HG02759 (cell line): ENCODE results near the gene TIMMDC1.

Experiments
- ATAC-seq: cut with Tn5 transposase; IDR thresholded peaks from one replicate; pipeline ENCODE4 v1.9.1; 2021; ENCODE audit warnings: mild to moderate bottlenecking, moderate library complexity; ENCODE audit not compliant: unreplicated experiment

The TIMMDC1 gene, protein sequence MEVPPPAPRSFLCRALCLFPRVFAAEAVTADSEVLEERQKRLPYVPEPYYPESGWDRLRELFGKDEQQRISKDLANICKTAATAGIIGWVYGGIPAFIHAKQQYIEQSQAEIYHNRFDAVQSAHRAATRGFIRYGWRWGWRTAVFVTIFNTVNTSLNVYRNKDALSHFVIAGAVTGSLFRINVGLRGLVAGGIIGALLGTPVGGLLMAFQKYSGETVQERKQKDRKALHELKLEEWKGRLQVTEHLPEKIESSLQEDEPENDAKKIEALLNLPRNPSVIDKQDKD

DNA sequence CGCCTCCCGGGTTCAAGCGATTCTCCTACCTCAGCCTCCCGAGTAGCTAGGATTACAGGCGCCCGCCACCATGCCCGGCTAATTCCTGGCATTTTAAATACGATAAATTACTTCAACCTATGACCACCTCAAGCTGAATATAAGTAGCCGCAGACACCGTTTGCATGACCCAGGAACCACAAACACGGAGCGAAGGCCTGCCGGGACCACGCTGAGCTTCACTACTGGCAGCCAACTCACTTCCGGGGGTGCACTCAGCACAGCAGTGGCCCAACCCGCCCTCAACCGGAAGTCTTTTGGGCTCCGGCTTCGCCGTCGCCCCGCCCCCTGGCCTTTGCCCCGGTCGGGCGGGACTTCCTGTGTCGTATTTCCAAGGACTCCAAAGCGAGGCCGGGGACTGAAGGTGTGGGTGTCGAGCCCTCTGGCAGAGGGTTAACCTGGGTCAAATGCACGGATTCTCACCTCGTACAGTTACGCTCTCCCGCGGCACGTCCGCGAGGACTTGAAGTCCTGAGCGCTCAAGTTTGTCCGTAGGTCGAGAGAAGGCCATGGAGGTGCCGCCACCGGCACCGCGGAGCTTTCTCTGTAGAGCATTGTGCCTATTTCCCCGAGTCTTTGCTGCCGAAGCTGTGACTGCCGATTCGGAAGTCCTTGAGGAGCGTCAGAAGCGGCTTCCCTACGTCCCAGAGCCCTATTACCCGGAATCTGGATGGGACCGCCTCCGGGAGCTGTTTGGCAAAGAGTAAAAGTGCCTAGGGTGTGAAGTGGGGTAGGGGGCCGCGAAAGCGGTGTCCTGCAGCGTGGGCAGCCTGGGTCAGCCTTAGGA, at the start of gene TIMMDC1:
Gene TIMMDC1 (plus strand): TSS at position 362 of the 826 bp plus-strand sequence. CDS start 187 bp downstream, at position 549.
- peak; percentile 99 for ATAC-seq

DNA sequence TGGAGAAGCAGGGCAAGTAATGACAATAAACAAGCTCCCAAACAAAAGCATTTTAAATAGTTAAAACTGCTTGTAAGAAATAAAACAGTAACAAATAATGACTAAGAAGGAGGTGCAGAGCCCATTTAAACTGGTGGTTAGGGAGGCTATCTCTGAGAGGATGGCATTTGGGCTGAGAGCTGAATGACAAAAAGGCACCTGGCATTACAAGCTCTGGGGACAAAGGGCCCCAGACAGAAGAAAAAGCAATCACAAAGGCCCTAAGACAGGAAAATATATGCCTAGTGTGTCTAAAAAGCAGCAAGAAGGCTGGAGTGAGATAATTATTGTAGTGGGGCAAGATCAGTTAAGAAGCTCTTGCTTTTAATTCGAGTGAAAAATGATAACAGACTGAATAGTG, 44.5 kb upstream of the TIMMDC1 start:
- no peak for ATAC-seq

DNA sequence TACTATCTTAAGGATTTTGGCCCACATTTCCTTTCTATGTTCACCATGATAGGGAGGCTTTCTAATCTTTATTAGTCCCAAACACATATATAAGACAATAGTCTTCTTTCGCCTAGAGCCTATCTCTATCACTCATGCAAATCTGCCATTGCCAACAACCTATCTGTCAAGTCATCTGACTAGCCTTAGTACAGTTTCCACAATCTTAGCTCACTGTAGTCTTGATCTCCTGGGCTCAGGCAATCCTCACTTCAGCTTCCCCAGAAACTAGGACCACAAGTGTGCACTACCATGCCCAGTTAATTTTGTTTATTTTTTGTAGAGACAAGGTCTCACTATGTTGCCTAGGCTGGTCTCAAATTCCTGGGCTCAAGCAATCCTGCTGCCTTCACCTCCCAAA, 41.9 kb upstream of the TIMMDC1 start:
- ATAC-seq, result no peak

DNA sequence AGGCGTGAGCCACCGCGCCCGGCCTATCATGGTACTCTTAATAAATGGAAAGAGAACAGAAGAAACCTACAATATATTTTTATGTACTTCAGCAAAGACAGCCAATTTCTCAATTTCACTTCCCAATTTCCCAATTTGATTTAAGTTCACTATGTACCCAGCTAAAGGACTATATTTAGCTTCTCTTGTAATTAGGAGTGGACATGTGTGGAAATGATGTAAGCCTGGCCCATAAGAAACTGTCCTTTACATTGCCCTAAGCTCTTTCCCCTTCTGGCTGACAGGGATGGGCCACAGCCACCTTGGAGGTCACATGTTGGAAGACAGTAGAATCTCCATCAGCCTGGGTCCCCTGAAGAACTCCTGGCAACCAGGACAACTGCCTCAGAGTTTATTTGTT, 41.1 kb upstream of the TIMMDC1 start:
- no peak for ATAC-seq

DNA sequence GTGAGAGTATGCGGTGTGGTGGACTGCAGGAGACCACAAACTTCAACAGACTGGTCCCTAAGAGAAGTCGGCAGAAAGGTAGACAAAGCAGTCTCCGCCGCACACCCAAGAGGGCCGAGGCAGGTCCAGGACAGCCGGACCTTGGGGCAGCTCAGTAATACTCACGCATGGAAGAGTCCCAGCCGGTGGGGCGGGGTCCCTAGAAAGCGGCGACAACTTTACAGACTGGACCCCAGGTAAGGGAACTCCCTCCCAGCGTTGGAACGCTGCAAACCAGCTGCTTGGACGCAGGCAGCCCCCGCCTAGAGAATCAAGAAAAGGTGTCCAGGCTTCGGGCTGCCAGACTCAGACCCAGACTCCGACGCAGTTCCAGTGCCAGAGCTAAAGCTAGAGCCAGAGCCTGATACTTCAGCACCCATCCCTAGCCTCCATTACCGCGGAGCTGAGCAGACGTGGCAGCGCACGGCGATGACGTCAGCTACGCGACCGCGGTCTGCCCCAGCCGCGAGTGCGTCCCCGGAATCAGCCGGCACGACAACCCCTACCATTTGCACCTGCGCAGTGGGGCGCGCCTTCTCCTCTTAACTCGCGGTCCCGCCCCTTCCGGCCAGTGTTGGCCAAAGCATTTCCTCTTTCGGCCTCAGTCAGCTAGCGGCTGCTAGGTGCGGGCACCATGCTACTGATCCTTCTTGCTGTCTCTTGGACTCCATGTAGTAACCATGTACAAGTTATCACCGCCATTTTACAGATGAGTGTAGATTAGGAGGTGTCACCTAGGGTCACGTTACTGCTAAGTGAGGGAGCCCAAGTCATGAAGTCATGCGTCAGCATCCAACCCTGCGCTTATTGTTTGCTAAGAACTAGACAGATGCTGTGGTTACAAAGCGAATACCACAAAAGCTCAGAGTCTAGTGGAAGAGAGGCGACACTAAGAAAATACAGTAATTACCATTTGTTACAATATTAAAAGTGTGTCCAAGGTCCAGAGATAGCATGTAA, 34.9 kb upstream of the TIMMDC1 start, which contains the start of gene TMEM39A:
Gene TMEM39A (minus strand): TSS at position 445 of the 999 bp plus-strand sequence. CDS start 1,541 bp downstream, outside the sequence.
- ATAC-seq, result peak; percentile 91

DNA sequence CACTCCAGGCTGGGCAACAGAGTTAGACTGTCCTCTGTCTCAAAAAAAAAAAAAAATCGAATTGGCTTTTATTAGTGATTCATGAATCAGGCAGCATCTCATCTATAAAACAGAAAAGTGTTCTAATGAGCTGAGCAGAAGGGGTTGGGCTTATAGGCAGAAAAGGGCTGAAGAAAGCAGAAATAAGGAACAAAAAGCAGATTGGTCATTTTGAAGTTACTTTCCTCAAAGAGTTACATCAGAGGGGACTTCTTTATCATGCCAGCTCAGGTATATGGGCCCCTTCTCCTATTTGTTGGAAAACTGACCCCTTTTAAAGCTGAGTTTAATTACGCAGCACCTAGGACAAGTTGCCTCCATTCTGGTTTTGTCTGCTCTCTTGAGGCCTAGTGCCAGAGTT, 30.3 kb upstream of the TIMMDC1 start:
- no peak for ATAC-seq

DNA sequence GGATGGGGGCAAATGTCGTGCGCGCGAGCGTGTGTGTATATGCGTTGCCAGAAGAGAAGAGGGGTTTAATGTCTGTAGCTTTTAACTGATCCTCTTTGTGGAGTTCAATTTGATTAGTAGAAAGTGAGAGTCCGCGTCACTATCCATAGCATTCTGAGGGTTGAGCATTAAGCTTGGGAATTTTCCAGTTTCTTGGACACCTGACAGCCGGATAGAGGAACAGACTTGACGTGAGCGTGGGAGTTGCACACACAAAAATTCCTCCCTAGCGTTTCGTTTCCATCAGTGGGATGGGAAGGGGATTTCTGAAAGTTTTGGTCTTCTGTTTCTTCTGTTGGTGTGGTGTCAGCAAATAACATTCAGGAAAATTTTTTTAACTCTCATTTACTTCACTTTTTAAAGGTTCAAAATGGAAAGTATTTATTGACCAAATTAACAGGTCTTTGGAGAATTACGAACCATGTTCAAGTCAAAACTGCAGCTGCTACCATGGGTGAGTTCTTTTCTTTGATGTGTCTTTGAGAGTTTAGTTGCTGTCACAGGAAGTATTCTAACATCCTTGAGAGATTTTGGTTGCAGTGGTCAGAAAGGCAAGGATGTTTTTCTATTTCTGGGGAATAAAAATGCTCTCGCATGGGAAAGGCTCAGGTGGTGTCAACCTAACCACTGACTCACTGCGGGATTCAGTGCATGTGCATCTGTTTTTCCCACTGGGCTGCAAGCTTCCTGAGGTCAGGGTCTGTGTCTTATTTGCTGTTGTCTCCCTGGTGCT, 28.7 kb upstream of the TIMMDC1 start:
- no peak for ATAC-seq

DNA sequence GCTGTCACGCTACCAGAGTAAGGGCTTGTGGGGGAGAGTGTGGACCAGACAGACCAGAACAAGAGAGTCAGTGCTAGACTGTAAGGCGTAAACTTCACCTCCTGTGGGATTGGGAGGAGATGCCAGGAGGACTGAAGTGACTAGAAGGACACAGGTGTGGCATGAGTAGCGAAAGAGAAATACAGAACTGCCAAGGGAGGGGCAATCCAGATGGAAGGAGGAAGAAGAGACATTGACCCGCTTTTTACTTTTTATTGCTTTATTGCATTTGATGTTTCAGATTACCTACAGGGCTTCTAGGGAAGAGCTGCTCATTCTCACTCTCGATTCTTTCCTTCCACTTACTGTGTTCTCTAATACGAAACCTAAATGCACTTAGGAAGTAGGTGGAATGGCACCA, 27.5 kb upstream of the TIMMDC1 start:
- no peak for ATAC-seq

DNA sequence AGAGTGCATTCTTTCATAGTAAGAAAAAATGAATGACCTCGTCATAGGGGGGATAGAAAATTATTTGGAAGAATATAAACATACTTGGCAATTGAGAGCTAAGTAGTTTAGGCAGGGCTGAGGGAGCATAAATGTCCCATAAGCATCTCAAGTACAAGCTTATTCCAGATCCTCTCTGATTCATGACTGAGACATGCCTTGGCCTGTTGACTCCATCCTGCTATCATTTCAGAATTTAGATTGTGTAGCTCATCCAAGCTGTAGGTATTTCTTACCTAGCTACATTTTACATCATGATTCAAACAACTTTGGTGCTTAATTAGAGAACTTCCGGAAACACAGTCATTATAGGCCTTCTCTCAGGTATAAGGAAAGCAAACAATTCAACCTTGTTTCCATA, 17.3 kb upstream of the TIMMDC1 start:
- no peak for ATAC-seq

DNA sequence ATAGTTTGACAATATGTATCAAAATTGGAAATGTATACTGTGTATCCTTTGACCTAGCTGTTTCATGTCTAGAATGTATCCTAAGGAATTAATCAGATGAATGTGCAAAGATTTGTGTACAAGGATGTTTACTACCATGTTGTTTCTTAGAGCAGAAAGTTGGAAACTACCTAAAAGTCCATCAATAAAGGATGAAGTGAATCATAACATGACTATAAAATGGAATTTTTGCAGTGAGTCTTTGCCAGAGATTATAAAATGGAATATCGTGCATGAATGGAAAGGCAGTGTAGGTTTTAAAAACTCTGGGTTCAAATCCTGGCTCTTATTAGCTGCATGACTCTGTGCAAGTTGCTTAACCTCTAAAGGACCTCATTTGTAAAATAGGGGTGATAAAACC, 15.2 kb upstream of the TIMMDC1 start:
- no peak for ATAC-seq

DNA sequence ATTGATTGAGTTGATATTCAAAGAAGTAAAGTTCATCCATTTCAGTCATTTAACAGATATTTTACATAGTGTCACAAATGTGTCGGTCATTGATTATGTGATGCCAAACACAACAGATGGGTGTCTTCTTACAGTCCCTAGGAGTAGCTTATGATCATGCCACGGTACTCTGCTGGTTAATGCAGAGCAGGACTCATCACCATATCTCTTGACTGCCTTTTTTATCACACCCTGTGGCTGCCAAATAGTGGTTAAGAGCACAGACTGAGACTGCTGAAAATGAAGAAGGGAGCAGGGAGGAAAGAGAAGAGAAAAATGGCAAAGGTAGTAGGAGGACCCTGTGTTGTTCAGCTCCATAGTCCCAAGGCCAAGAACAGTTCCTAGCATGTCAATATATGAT, 12.8 kb upstream of the TIMMDC1 start:
- no peak for ATAC-seq

DNA sequence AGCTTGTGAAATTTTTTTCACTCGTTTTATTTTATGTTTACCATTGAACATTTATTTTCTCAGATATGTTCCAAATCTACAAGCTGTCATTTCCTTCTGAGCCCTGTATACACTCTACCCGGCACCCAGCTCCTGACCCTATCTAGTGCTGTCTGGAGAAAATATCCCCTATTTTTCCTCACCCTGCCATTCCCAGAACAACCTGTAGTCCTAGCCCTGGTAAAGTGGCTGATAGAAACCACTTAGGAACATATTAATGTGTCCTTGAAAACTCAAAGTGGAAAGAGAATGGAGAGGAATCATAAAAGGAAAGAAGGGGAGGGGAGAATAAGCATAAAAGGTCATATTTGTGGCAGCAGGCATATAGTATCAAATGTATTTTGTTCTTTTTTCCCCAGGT, 8.2 kb upstream of the TIMMDC1 start:
- no peak for ATAC-seq

DNA sequence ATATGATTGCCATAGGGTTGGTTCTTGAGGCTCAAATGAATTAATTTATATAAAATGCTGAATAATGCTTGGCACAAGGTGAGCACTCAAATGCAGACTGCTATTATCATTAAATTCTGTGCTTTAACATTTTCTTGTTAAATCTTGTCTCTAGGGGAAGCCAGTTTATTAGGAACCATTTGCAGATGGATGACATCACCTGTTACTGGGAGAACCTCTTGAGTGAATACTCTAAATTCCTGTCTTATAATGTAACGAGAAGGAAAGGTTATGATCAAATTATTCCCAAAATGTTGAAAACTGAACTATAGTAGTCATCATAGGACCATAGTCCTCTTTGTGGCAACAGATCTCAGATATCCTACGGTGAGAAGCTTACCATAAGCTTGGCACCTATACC, 6.2 kb upstream of the TIMMDC1 start:
- ATAC-seq, result no peak

DNA sequence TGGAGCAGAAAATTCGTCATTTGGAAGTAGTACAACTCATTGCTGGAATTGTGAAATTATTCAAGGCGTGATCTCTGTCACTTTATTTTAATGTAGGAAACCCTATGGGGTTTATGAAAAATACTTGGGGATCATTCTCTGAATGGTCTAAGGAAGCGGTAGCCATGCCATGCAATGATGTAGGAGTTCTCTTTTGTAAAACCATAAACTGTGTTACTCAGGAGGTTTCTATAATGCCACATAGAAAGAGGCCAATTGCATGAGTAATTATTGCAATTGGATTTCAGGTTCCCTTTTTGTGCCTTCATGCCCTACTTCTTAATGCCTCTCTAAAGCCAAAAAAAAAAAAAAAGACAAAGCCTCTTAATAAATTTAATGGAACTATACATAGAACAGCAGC, 5.5 kb upstream of the TIMMDC1 start:
- ATAC-seq, result no peak

DNA sequence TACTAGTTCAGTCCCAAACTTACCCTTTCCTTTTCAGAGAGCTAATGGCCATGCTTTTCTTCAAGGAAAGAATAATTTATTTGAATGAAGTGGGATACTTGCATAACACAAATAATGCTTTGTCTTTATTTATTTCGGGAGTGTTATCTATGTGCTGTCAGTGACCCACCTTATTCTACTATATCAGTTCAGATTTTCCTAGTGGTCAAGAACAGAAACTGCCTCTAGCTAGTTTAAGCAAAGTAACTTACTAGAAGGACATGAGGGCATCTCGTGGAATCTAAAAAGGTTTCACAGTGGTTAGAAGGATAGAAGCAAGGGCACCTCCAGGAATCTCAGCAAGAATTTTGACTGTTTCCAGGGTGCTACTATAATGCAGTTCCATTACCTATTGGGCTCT, 3.8 kb upstream of the TIMMDC1 start:
- no peak for ATAC-seq

DNA sequence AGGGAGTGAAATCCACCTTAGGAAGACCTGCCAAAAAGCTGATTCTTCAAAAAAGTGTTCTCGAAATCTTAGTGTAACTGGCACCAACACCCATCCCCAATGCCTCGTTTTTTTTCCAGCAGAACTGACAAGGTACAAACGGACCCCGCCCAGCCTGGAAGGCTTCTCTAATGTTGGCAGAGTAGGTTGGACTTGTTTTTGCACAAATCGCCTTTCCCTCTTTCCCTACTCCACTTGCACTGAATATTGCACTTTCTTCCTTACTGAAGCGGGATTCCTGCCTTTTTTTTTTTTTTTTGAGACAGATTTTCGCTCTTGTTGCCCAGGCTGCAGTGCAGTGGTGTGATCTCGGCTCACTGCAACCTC, 544 bp upstream of the TIMMDC1 start:
- ATAC-seq, result peak; percentile 28

DNA sequence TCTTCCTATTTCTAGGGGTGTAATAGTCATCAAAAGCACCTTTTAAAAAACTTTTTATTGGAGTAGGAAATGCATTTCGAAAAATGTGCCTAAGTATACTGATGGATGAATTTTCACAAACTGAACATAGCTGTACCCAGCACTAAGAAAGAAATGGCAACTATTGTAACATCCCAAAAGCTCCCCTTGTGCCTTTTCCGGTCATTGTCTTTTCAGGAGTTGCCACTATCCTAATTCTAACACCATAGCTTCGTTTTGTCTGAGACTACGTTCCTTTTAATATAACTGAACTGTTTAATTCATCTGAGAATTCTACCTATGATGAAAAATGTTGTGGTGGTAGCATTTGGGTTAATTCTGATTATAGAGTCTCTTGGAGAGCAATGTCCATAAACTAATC, 1.9 kb downstream of the TIMMDC1 start:
- no peak for ATAC-seq

DNA sequence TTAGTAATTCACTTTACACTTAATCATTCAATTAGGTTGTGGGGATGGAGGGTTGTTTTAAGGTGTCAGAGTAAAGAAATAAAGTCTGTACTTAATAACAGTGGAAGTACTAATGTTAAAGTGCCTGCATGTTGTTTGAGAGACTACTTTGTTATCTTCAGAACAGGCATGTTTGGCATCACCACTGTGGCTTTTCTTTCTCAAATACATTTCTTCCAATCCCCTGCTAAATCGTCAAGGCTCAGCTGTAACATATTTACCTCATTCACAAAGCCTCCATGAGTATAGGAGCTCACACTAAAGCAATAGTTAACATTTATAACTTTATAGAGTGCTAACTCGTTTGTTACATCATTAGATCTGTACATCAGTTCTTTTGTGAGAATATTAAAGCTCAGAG, 2.6 kb downstream of the TIMMDC1 start:
- no peak for ATAC-seq

DNA sequence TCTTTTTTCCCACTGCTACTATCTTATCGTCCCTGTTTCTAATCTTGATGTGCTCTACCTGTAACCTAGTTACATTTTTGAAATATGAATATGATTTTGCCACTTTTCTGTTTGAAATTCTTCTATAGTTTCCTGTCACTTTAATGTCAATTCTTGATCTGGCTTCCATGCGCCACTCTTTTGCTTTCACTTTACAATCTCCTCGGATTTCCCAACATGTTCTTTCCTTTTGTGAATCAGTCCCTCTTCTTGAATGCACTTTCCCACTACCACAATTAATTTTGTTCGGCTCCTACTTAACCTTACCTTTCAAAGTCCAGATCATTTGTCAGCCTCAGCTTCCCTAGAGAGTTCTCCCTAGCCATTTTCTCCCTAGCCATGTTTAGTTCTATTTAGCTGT, 8.3 kb downstream of the TIMMDC1 start:
- no peak for ATAC-seq

DNA sequence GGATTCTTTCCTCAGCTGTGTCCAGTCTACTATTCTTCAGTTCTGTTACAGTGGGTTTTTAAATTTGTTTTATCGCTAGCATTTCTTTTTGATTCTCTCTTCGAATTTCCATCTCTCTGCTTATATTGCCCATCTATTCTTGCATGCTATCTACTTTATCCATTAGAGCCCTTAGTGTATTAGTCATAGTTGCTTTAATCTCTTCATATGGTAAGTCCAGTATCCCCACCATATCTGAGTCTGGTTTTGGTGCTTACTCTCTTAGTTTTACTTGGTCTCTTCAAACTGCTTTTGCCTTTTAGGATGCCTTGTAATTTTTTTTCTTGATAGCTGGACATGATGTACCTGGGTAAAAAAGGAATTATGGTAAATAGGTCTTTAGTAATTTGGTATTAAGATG, 9.1 kb downstream of the TIMMDC1 start:
- ATAC-seq, result no peak
